ENCODE data around the gene GOLGA5. TPM values are rescaled to one million over a fixed set of nuclear protein-coding genes. Genes with fewer than 3 reads are reported as not detected.
A peak's percentile ranks its signal among the peaks of the same experiment; 100 is the strongest.
"Not testable (repeated sequence)": the region's sequence is repeated elsewhere in the genome, so short reads cannot be mapped to it uniquely, and the experiment has no call there.

Gene GOLGA5
- total RNA-seq, 1 experiment from 2014 or later, result 37.2 TPM

DNA sequence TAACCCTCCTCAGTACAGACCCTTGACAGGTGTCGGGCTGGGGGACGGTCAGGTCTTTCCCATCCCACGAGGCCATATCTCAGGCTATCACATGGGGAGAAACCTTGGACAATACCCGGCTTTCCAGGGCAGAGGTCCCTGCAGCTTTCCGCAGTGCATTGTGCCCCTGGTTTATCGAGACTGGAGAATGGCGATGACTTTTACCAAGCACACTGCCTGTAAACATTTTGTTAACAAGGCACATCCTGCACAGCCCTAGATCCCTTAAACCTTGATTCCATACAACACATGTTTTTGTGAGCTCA, 26.4 kb downstream of the GOLGA5 start:
- not testable (repeated sequence) for DNase-seq (ENCODE audit: low read depth)

DNA sequence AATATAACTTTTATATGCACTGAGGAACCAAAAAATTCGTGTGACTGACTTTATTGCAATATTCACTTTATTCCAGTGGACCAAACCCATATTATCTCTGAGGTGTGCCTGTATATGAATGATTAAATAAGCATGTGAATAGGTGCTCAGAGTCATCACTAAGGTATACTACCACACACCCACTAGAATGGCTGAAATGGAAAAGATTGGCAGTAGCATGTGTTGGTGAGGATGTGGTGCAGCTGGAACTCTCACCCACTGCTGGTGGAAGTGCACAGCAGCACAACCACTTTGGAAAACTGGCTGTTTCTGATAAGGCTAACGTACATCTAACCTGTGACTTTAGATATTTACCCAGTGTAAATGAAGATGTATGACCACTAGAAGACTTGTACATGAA, 36.8 kb downstream of the GOLGA5 start:
- DNase-seq (ENCODE audit: low read depth), result no peak

DNA sequence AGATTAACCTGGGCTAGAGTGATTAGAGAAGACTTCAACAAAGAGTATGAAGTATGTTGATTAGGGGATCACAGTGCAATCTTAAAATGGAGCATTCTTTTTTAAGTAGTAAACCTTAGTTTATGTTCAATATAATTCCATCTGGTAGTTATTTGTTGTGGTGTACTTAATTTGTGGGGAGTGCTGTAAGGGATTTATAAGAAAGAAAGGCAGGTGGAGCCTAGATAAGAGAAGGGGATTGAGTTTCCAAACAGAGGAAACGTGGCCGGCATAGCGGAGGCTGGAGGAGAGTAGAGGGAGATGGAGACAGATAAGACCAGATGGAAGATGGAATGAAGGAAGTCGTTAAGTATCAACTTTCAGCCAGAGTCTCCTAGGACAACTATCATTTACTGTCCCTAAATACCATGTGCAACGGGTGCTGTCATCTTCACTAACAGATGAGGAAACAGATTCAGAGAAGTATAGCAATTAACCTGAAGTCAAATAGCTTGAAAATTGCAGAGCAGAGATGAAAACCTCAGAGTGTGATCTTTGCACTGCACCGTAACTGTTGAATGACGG, 38.1 kb downstream of the GOLGA5 start:
- DNase-seq (ENCODE audit: low read depth), result no peak

DNA sequence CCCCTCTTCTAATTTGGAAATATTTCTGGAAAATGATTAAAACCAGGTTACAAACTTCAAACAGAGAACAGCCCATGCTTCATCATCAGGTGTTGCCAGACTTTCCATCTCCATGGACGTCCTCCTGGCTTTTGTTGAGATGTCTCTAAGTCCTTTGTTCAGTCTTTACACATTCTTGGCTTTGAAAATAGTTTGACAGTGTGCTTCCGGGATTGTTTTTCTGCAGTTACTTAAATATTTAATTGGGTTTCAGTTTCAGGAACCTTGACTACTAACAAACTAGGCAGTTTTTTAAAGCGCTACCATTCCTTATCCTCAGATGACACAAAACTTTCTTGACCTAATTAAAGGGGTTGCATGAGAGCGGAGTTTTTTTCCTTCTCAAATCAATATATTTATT, 47.8 kb downstream of the GOLGA5 start:
- DNase-seq (ENCODE audit: low read depth), result no peak

DNA sequence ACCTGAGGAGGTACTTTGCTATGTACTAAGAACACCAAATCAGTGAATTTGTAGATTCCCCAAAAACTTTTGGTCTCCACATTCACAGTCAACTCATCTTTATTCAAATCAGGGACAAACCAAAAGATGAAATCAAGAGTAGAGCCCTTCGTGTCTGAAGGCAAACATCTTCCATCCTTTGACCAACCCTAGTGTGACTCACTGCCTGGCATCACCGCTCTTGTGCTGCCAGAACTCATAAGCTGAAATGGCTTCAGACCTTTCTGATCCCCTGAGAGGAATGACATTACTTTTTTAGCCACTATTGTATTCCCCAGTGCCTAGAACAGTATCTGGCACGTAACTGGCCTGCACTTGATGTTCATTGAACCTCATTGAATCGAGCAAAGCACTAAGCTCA, 50.1 kb downstream of the GOLGA5 start:
- DNase-seq (ENCODE audit: low read depth), result no peak

DNA sequence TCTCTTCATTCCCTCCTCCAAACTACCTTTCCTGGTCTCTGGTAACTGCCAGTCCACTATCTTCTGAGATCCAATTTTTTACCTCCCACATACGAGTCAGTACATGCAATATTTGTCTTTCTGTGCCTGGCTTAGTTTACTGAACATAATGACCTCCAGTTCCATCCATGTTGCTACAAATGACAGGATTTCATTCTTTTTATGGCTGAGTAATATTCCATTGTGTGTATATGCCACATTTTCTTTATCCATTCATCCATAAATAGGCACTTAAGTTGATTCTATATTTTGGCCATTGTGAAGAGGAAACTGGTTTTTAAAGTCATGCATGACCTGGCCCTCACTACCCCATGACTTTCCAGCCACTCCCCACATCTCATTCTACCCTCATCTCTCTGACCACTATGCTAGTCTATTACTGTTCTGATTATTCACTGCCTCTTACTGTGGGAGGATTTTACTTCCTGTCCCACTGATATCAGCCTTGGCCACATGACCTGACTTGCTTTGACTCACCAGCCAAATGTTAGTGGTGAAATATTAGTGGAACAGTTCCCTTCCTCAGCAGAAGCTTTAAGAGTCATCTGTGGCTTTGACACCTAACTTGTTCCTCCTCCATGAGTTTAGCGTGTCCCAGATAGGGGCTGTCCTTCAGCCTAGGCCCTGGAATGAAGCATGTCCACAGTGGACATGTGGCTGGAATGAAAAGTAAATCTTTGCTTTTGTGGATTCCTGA, 52.2 kb downstream of the GOLGA5 start:
- peak; percentile 61 for DNase-seq (ENCODE audit: low read depth)

DNA sequence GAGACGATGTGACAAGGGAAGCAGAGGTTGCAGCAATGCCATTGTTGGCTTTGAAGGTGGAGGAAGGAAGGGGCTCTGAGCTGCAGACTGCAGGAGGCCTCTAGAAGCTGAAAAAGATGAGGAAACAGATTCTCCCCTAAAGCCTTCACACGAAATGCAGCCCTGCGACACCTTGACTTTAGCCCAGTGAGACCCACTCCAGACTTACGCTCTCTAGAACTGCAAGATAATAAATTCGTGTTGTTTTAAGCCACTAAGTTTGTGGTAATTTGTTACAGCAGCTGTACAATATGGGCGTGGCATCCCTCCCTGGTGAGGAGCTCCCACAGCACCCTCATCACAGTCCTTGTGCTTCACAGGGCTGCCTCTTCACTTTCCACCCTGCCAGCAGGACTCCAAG, 53.2 kb downstream of the GOLGA5 start:
- no peak for DNase-seq (ENCODE audit: low read depth)

DNA sequence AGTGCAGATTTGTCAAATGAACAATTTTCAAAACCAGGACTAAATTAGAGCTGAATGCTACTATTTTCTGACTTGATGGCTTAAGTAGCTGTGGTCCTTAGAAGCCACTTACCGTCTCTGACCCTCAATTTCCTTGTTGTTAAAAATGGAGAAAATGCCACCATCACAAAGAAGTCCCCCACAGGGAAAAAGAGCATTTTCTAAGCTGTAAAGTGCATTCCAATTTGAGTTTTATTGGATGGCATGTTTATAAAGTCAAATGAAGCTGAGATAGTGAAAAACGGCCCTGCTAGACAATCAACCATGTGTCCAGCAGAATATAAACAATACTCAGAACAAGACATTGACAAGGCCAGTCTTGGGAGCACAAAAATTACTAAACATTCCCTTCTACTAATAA, 53.6 kb downstream of the GOLGA5 start:
- DNase-seq (ENCODE audit: low read depth), result no peak

DNA sequence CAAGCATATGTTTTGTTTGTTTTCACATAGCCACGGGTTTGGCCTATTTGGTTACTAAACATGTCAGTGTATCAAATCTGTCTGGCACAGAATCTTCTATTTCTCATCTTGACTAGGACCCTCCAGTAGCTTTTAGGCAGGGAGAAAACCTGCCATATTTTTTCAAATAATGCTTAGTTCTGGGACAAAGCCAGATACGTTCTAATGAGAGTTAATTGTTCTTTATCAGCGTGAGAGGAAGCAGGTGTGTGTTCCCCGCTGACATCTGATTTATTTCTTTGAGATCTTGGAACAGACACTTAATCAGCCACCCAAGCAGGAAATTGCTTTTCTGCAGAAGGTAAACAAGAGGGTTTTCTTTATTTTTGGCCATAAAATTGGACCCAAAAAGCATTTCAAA, 54.8 kb downstream of the GOLGA5 start:
- no peak for DNase-seq (ENCODE audit: low read depth)

DNA sequence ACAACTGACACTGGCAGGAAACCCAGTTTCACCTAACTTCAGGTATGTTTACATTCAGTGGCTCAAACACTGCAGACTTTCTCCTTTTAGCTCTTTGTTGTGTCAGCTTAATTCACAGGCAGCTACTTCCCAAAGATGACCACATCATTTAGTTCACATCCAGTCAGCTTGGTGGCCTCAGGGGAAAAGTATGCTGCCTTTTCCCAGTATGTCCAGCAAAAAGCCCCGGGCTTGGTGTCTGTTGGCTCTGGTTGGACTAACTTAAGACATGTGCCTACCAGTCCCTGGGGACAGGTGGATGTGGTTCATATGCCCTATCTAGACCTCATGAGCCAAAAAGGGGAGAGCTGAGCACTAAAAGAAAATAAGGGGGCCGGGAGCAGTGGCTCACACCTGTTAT, 56.4 kb downstream of the GOLGA5 start:
- DNase-seq (ENCODE audit: low read depth), result peak; percentile 3

DNA sequence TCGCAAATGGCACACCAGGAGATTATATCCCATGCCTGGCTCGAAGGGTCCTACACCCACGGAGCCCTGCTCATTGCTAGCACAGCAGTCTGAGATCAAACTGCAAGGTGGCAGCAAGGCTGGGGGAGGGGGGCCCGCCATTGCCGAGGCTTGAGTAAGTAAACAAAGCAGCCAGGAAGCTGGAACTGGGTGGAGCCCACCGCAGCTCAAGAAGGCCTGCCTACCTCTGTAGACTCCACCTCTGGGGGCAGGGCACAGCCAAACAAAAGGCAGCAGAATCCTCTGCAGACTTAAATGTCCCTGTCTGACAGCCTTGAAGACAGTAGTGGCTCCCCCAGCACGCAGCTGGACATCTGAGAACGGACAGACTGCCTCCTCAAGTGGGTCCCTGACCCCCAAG, 59.0 kb downstream of the GOLGA5 start:
- DNase-seq (ENCODE audit: low read depth), result not testable (repeated sequence)

DNA sequence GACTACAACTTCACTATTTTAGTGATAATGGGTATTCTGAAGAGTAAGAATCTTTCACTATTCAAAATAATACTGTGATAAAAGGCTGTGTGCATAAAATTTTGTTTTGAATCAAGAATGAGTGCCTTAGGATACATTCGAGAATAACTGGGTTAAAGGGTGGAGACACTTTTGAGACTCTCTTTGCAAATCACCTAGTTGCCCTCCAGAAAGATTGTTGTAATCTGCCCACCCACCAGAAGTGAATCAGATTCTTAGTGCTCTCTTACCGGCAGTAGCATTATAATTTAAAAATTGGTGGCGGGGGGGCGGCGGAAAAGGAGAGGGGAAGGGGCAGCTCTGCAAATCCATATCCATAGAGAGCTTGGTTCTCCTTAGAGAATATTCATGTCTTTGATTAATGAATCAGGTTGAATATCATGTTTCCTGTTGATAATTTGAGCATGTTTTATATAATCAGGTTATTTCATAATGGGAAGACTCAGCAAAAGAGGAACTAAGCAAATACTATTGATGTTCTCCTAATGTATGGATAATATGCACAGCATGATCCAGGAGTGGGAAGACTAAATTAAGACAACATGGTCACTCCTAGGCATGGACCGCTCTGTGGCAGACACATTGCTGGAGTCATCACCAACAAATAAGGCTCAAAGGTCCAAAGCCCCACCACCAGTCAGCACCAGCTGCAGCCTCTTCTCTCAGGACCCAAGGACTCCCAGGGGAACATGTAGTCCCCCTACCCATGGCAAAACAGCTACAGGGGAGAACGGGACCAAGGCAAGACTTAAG, 66.1 kb downstream of the GOLGA5 start:
- DNase-seq (ENCODE audit: low read depth), result no peak

DNA sequence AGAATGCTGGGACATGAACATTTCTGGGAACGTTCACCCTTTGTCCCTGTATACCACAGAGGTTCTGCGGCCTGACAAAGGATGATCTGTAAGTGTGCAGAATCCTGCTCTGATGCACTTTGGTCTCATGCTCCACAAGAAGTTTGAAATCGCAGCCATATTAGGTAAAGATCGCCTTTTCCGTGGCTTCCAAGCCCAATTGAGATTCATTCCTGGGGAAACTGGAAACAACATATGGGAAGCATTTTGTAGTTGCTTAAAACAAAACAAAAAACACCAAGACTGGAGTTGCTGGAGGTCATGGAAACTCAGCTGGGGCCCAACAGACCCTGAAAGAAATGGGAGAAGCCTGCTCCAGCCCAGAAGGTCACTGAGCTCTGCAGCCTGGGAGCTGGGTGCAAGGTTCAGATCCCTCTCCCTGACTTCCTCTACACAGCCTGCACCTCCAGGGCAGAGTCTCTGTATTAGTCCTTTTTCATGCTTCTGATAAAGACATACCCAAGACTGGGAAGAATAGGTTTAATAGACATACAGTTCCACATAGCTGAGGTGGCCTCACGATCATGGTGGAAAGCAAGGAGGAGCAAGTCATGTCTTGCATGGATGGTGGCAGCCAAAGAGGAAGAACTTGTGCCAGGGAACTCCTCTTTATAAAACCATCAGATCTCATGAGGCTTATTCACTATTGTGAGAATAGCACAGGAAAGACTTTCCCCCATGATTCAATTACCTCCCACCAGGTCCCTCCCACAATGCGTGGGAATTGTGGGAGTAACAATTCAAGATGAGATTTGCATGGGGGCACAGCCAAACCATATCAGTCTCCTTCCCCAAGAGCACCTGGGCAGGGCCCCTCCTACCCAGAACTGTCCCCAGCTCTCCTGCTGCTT, 68.0 kb downstream of the GOLGA5 start:
- DNase-seq (ENCODE audit: low read depth), result no peak

DNA sequence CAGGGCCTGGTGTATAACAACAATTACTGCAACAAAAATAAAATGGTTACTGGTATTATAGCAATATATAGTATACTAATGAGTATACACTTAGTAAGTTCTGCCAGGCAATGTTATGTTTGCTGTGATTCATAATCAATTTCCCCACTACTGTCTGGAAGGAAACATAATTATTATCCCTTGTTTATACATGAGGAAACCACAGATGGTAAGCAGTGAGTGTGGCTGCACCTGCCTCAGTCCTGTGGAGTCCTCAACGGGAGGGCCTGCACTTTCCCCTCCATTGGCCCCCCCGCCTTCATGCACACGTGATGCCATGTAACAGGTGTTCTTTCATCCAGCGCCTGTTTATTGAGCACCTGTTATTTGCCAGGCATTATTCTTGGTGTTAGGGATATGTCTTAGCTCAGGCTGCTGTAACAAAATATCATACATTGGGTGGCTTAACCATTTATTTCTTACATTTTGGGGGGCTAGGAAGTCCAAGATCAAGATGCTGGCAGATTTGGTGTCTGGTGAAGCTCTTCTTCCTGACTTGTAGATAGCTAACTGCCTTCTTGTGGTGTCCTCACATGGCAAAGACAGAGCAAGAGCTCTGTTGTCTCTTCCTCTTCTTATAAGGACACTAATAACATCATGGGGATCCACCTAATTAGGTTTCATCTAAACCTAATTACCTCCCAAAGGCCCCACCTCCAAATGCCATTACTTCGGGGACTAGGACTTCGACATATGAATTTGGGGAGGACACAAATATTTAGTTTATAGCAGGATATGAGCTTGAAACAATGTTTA, 69.4 kb downstream of the GOLGA5 start:
- DNase-seq (ENCODE audit: low read depth), result no peak

DNA sequence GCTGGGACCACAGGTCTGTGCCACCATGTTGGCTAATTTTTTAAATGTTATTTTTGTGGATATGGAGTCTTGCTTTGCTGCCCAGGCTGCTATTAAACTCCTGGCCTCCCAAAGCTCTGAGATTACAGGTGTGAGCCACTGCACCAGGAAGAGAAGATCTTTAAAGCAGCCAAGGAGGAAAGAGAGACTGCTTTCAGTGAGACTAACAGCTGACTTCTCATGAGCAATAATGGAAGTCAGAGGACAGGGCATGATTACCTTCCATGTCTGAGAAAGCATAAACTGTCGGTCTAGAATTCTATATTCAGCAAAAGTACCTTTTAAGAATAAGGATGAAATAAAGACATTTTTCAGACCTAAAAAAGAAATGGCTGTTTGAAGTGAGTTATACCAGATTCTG, 71.6 kb downstream of the GOLGA5 start:
- DNase-seq (ENCODE audit: low read depth), result no peak

DNA sequence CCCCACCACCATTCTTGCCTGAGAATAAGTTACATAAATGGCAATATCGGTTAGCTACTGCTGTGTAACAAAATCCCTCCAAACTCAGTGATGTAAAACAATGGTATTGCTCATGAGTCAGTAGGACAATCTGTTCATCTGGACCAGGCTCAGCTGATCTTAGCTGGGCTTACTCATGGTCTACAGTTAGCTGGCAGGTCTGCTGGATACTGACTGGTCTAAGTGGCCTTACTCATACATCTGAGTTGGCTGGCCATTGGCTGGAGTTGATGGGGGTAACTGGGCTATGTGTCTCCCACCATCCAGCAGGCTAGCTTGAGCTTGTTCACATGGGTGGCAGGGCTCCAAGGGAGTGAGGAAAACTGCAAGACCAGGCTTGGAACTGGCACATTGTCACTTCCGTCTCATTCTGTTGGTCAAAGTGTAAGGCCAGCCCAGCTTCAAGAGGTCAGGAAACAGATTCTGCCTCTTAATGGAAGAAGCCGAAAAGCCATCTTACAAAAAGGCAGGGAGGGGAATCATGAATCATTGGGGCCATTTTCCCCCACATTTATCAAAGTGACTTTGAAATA, 72.2 kb downstream of the GOLGA5 start:
- DNase-seq (ENCODE audit: low read depth), result no peak

DNA sequence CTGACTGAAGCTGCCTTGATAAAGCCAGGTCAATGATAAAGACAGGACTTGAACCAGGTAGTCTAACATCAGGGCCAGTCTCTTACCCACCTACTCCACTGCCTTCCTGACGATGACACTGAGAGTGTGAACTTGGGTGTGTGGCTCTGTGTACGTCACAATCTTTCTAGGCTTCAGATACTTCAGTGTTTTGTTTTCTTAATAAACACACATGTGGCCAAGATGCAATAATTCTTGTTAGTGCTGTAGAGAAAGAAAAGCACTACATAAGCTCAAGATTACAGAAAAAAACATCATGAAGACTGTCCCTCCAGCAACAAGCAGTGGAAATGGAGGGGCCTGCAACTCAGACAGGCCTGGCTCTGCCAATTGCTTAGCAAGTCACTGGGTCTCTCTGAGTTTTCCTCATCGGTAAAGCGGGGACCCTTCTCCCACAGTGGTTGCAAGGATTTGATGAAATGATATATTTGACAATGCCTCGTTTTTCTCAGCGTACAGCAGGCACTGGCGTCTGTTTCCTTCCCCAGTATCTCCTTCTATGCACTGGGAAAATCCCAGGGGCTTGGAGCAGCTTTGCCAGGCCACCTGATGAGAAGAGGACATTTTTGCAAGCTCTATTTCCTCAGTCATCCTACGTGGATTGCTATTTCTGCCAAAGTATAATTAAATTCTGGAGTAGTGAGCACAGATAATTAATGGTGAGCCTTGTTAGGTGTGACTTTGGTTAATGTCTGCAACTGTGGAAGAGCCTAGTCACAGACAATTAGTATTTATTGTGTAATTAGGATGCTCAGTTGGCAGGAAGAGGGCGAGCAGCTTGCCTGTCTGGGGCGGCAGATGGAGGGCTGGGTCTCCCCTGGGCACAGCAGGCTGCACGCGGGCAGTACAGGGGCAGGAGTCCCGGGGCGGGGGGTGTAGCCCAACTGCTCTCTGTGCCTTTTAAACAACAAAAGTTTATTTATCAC, 73.1 kb downstream of the GOLGA5 start:
- DNase-seq (ENCODE audit: low read depth), result no peak

DNA sequence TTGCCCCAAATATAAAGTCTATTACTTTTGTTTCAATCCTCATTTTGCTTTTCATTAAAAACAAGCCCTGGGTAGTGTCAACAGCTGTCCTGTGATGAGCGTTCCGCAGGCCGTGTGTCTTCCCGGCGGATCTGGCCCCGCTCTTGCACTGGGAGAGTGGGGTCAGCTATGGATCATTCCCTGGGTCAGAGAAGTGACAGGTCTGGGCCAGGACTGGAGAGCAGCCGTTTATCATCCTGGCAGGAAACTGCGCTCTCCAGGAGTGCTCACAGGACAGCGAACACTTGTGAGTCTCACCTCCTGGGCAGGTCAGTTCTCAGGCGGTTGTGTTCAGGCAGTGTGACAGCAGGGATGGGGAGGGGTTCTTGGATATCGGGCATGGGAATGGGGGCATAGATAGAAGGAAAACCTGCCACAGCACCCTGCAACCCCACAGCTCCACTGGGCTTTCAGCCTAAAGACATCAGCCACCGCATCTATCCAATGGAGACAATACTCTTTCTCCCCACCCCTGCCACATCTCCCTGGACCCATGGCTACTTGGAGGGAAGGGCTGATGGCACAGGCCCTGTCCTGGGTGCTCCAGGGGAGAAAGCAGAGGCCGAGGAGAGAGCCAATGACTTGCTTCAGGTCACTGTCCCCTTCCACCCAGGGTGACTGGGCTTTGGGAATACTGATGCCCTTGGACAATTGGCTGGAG, 81.0 kb downstream of the GOLGA5 start:
- no peak for DNase-seq (ENCODE audit: low read depth)

DNA sequence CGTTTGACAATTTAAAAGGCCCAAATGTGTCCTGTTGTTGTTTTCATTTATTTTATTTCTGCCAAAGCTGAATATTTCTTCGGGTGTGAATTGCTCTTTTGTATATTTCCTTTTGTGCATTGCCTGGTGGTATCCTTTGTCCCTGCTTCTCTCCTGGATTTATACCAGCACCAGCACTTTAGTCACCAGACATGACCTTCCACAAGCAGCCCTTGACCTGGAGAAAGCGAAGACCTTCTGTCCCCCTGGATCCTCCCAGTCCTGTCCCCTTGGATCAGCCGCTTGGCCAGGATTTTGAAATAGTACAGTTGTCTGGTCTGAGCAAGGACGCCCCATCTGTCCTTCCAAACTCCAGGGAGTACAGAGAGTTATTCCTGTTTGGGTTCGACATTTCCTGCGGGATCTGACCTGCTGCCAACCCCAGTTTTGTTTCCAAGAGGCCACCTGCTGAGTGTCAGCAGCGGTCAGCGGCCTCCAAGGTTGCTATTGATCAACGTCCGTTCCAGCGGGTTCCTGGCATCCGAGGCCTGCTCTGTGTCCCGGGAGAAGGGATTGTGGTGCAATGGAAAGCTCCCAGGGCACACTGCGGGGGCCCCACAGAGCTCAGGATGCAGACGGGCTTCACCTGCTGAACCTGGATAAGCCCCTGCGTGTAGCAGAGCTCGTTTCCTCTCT, 83.8 kb downstream of the GOLGA5 start:
- DNase-seq (ENCODE audit: low read depth), result no peak

Measured in RPMI7951 (cell line).